HepG2 (cell line): ENCODE results near the gene ENG. TPM values are rescaled to one million over a fixed set of nuclear protein-coding genes. Genes with fewer than 3 reads are reported as not detected.

ENCODE experiments used
- ATAD3A ChIP-seq: sonication (generic); formaldehyde crosslinking; IDR thresholded peaks from 2 replicates; pipeline ENCODE4 v1.4.0; 2020; ENCODE audit warnings: missing genetic modification reagents
- ESRRA ChIP-seq: sonication (generic); formaldehyde crosslinking; IDR thresholded peaks from 2 replicates; pipeline ENCODE4 v1.5.1; 2020; ENCODE audit warnings: mild to moderate bottlenecking, low read depth, missing genetic modification reagents
- GTF2F1 ChIP-seq: fragments of 150-350 bp; IDR thresholded peaks from 2 replicates; pipeline ENCODE4 v1.6.1; 2014; ENCODE audit warnings: low read length
- HDAC2 ChIP-seq: sonication (generic); formaldehyde crosslinking; IDR thresholded peaks from 2 replicates; pipeline ENCODE4 v1.4.0; 2020; ENCODE audit warnings: missing genetic modification reagents
- ISL2 ChIP-seq: sonication (generic); formaldehyde crosslinking; IDR thresholded peaks from 2 replicates; pipeline ENCODE4 v1.5.0; 2020; ENCODE audit warnings: missing genetic modification reagents
- MAFG ChIP-seq: sonication (generic); formaldehyde crosslinking; IDR thresholded peaks from 2 replicates; pipeline ENCODE4 v1.5.1; 2020; ENCODE audit warnings: mild to moderate bottlenecking, missing genetic modification reagents
- RFX1 ChIP-seq: fragments of 450-650 bp; IDR thresholded peaks from 2 replicates; pipeline ENCODE4 v1.6.1; 2017
- RXRB ChIP-seq: IDR thresholded peaks from 2 replicates; pipeline ENCODE4 v1.6.1; 2016; ENCODE audit warnings: borderline replicate concordance, missing genetic modification reagents, missing compliant biosample characterization
- ZFP41 ChIP-seq: sonication (generic); formaldehyde crosslinking; IDR thresholded peaks from 2 replicates; pipeline ENCODE4 v1.4.0; 2020; ENCODE audit warnings: mild to moderate bottlenecking, missing genetic modification reagents, borderline replicate concordance
- ZFX ChIP-seq: sonication (generic); formaldehyde crosslinking; IDR thresholded peaks from 2 replicates; pipeline ENCODE4 v1.4.0; 2020; ENCODE audit warnings: mild to moderate bottlenecking, low read depth, missing genetic modification reagents, moderate library complexity
- ZNF274 ChIP-seq: sonication (generic); formaldehyde crosslinking; IDR thresholded peaks from 2 replicates; pipeline ENCODE4 v1.5.1; 2020; ENCODE audit warnings: mild to moderate bottlenecking, missing genetic modification reagents
- ZNF331 ChIP-seq: sonication (generic); formaldehyde crosslinking; IDR thresholded peaks from 2 replicates; pipeline ENCODE4 v1.4.0; 2020; ENCODE audit warnings: missing genetic modification reagents
- ZNF841 ChIP-seq: sonication (generic); formaldehyde crosslinking; IDR thresholded peaks from 2 replicates; pipeline ENCODE4 v1.8.1; 2023; ENCODE audit warnings: missing genetic modification reagents, borderline replicate concordance
- polyA plus RNA-seq, 8 experiments: library from polyadenylated mRNA; depleted of rRNA in 3 of 8; stranded (reverse) in 7 of 8; unstranded in 1 of 8; fragments of >200 nt; fragmentation: Illumina TruSeq in 4 of 8; extraction: Trizol in 4 of 8; gene quantifications; 2 replicates each; pipeline versions ENCODE4 v1.2.1 to v1.2.3, GENCODE V29; 2011 to 2016; ENCODE audit warnings: low read depth in 4 of 8, missing spikeins in 1 of 8, mixed read lengths in 1 of 8; ENCODE audit not compliant: insufficient read depth in 1 of 8
- total RNA-seq, 5 experiments: library from RNA; depleted of rRNA; stranded (reverse); fragments of >200 nt; fragmentation: Illumina TruSeq; extraction: Trizol; gene quantifications; 2 replicates each; pipeline ENCODE4 v1.2.3, GENCODE V29; 2016; ENCODE audit warnings: low read depth in 1 of 5
- TF ChIP-seq, protein P1 (sequence below): sonication (generic); formaldehyde crosslinking; IDR thresholded peaks from 2 replicates; pipeline ENCODE4 v1.5.1; 2020; ENCODE audit warnings: missing genetic modification reagents, mild to moderate bottlenecking, borderline replicate concordance

Gene ENG
- total and polyA plus RNA-seq, 2 of the 13 experiments (the other 11 are each of a cell fraction or from before 2014, with no cell fraction given) = 0.02 to 1.1 TPM

DNA sequence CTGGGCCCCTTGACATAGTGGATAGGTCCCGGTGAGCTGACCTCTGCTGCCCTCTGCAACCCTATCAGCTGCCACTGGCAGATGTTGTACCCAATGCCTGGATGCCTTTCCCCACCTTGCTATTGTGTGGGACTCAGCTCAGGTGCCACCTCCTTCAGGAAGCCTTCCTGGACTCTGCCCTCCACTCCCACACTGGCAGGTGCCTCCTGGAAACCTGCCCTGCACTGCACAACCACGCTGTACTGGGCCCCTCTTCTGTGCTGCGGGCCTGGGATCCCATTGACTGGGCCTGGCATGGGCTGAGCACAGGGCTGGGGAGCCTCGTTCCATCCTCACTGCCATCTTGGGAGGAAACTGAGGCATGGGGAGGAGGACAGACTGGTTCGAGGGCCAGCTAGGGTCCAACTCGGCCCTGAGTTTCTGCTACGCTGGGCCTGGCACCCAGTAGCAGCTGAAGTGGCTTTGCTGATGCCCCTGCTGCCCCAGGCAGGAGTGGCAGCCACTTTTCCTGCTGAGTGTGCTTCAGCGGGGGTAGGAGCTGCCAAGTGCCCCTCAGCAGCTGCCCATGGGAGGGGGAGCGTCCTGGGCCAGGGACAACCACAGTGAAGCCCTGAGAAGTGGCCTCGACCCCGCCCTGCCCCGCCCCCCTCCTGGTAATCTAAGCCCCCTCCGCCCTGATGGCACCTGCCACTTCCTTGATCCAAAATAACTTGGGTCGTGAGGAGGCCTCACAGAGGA is 21.7 kb upstream of the ENG start (continued):
- no peak for TF ChIP-seq RXRB (CRISPR knock-in tag)
- TF ChIP-seq ISL2 (CRISPR knock-in tag) = no peak
- TF ChIP-seq ZFP41 (CRISPR knock-in tag) = no peak
- no peak for TF ChIP-seq ZFX (CRISPR knock-in tag)
- TF ChIP-seq ESRRA (CRISPR knock-in tag) = no peak
- no peak for TF ChIP-seq ZNF841 (CRISPR knock-in tag)
- TF ChIP-seq RFX1 = no peak
- TF ChIP-seq, protein P1, sequence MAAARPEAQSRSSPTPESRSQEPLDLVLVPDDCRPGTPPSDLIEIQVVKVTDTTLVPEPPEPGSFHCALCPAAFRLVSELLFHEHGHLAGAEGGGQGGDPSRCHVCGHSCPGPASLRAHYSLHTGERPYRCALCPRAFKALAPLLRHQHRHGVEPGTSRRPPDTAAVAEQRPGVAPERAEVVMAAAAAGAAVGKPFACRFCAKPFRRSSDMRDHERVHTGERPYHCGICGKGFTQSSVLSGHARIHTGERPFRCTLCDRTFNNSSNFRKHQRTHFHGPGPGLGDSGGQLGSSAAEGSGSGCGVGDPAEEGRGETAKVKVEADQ = no peak
- TF ChIP-seq ATAD3A (CRISPR knock-in tag) = no peak
- TF ChIP-seq GTF2F1 = no peak
- TF ChIP-seq ZNF331 (CRISPR knock-in tag) = no peak
- TF ChIP-seq ZNF274 (CRISPR knock-in tag) = no peak
- 0 out of 2 replicates have a peak, but pooled peaks have one; percentile 28 for TF ChIP-seq MAFG (CRISPR knock-in tag)
- no peak for TF ChIP-seq HDAC2 (CRISPR knock-in tag)
- TF ChIP-seq, all 625 proteins: peak for 8
